Activated T-helper 17 cell treated with anti-CD3 and anti-CD28 coated beads, Interleukin-2, amount 50 U/mL, for 72 hours (primary cell): ENCODE data around the gene AHNAK2. TPM values are rescaled to one million over a fixed set of nuclear protein-coding genes. Genes with fewer than 3 reads are reported as not detected.
"Not testable (repeated sequence)": the region's sequence is repeated elsewhere in the genome, so short reads cannot be mapped to it uniquely, and the experiment has no call there.

Experiments
- ATAC-seq: fragments of 150-1000 bp; cut with Tn5 transposase; replicated peaks from 2 replicates; pipeline ENCODE4 v1.10.0; 2021; ENCODE audit warnings: mild to moderate bottlenecking, moderate library complexity
- H3K27ac Mint-ChIP-seq: one replicate; pipeline ENCODE4 v1.8.0; 2022; ENCODE audit warnings: mixed read lengths
- H3K27me3 Mint-ChIP-seq: one replicate; pipeline ENCODE4 v1.8.0; 2022; ENCODE audit warnings: mixed read lengths
- H3K36me3 Mint-ChIP-seq: one replicate; pipeline ENCODE4 v1.8.0; 2022; ENCODE audit warnings: low read depth, mild to moderate bottlenecking, mixed read lengths
- H3K4me1 Mint-ChIP-seq: one replicate; pipeline ENCODE4 v1.8.0; 2022; ENCODE audit warnings: mixed read lengths
- H3K4me3 Mint-ChIP-seq: one replicate; pipeline ENCODE4 v1.8.0; 2022; ENCODE audit warnings: mild to moderate bottlenecking, mixed read lengths
- H3K9me3 Mint-ChIP-seq: one replicate; pipeline ENCODE4 v1.8.0; 2022; ENCODE audit warnings: mixed read lengths
- total RNA-seq, 2 donors: library from RNA; stranded (reverse); gene quantifications; one replicate each; pipeline ENCODE4 v1.2.3, GENCODE V29; 2022

Gene AHNAK2
- total RNA-seq, 2 donors from 2014 or later = 0.05 to 0.06 TPM

DNA sequence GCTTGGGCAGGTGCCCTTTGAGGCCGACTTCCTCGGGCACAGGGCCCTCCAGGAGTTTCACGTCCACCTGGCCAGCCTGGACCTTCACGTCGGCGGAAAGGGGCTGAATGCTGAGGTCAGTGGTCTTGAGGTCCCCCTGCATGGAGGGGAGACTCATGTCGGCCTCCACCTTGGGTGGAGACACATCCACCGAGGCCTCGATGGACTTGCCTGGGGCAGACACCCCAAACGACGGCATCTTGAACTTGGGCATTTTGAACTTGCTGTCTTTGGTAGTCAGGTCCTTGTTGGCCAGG, 29.5 kb downstream of the AHNAK2 start:
- H3K4me3 Mint-ChIP-seq = no peak overlapping the region
- no peaks in the 10 kb centered on the region for H3K4me1 Mint-ChIP-seq
- no peaks in the 10 kb centered on the region for H3K9me3 Mint-ChIP-seq
- no peak overlapping the region for H3K27ac Mint-ChIP-seq
- no peak for ATAC-seq
- H3K36me3 Mint-ChIP-seq = no peaks in the 10 kb centered on the region
- peaks cover 5% of the 10 kb centered on the region for H3K27me3 Mint-ChIP-seq

GRCh38 chr14:104947881-104948735, 30.1 kb downstream of the AHNAK2 start:
- not testable (repeated sequence) for H3K4me1 Mint-ChIP-seq, H3K9me3 Mint-ChIP-seq, H3K27ac Mint-ChIP-seq, H3K4me3 Mint-ChIP-seq, H3K27me3 Mint-ChIP-seq, H3K36me3 Mint-ChIP-seq, ATAC-seq

GRCh38 chr14:104947201-104947600, 31.0 kb downstream of the AHNAK2 start:
- not testable (repeated sequence) for H3K4me3 Mint-ChIP-seq, H3K4me1 Mint-ChIP-seq, H3K27me3 Mint-ChIP-seq, H3K9me3 Mint-ChIP-seq, H3K27ac Mint-ChIP-seq, H3K36me3 Mint-ChIP-seq, ATAC-seq

DNA sequence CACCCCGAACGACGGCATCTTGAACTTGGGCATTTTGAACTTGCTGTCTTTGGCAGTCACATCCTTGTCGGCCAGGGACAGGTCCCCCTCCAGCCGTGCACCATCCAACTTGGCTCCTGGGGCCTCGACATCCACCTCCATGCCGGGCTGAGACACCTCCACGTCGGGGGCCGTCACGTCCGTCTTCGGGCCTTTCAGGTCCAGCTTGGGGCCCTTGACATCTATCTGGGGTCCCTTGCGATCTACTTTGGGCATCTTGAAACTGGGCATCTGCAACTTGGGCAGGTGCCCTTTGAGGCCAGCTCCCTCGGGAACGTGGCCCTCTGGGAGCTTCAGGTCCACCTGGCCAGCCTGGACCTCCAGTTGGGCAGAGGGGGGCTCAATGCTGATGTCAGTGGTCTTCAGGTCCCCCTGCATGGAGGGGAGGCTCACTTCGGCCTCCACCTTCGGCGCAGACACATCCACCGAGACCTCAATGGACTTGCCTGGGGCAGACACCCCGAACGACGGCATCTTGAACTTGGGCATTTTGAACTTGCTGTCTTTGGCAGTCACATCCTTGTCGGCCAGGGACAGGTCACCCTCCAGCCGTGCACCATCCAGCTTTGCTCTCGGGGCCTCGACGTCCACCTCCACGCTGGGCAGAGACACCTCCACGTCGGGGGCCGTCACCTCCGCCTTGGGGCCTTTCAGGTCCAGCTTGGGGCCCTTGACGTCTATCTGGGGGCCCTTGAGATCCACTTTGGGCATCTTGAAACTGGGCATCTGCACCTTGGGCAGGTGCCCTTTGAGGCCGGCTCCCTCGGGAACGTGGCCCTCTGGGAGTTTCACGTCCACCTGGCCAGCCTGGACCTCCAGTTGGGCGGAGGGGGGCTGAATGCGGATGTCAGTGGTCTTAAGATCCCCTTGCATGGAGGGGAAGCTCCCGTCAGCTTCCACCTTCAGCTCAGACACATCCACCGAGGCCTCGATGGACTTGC, 31.9 kb downstream of the AHNAK2 start:
- not testable (repeated sequence) for H3K9me3 Mint-ChIP-seq, H3K27ac Mint-ChIP-seq, ATAC-seq, H3K36me3 Mint-ChIP-seq, H3K27me3 Mint-ChIP-seq, H3K4me1 Mint-ChIP-seq, H3K4me3 Mint-ChIP-seq

DNA sequence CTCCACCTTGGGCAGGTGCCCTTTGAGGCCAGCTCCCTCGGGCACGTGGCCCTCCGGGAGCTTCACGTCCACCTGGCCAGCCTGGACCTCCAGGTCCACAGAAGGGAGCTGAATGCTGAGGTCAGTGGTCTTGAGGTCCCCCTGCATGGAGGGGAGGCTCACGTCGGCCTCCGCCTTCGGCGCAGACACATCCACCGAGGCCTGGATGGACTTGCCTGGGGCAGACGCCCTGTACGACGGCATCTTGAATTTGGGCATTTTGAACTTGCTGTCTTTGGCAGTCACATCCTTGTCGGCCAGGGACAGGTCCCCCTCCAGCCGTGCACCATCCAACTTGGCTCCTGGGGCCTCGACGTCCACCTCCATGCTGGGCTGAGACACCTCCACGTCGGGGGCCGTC, 32.9 kb downstream of the AHNAK2 start:
- H3K4me3 Mint-ChIP-seq, H3K27me3 Mint-ChIP-seq, H3K9me3 Mint-ChIP-seq, H3K4me1 Mint-ChIP-seq, H3K36me3 Mint-ChIP-seq, ATAC-seq, H3K27ac Mint-ChIP-seq: not testable (repeated sequence)

GRCh38 chr14:104944436-104945205, 33.6 kb downstream of the AHNAK2 start:
- H3K9me3 Mint-ChIP-seq, H3K27me3 Mint-ChIP-seq, H3K27ac Mint-ChIP-seq, H3K36me3 Mint-ChIP-seq, H3K4me3 Mint-ChIP-seq, H3K4me1 Mint-ChIP-seq, ATAC-seq: not testable (repeated sequence)

DNA sequence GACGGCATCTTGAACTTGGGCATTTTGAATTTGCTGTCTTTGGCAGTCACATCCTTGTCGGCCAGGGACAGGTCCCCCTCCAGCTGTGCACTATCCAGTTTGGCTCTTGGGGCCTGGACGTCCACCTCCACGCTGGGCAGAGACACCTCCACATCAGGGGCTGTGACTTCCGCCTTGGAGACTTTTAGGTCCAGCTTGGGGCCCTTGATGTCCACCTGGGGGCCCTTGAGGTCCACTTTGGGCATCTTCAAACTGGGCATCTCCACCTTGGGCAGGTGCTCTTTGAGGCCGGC, 34.2 kb downstream of the AHNAK2 start:
- not testable (repeated sequence) for H3K9me3 Mint-ChIP-seq, ATAC-seq, H3K27me3 Mint-ChIP-seq, H3K4me3 Mint-ChIP-seq, H3K36me3 Mint-ChIP-seq, H3K27ac Mint-ChIP-seq, H3K4me1 Mint-ChIP-seq

- not testable (repeated sequence) for H3K36me3 Mint-ChIP-seq, H3K27me3 Mint-ChIP-seq, H3K27ac Mint-ChIP-seq, H3K9me3 Mint-ChIP-seq, ATAC-seq, H3K4me3 Mint-ChIP-seq, H3K4me1 Mint-ChIP-seq
Measured at GRCh38 chr14:104943216-104944015, 34.8 kb downstream of the AHNAK2 start.

DNA sequence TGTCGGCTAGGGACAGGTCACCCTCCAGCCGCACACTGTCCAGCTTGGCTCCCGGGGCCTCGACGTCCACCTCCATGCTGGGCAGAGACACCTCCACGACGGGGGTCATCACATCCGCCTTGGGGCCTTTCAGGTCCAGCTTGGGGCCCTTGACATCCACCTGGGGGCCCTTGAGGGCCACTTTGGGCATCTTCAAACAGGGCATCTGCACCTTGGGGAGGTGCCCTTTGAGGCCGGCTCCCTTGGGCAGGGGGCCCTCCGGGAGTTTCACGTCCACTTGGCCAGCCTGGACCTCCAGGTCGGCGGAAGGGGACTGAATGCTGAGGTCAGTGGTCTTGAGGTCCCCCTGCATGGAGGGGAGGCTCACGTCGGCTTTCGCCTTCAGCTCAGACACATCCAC, 35.6 kb downstream of the AHNAK2 start:
- no peaks in the 10 kb centered on the region for H3K9me3 Mint-ChIP-seq
- no peaks in the 10 kb centered on the region for H3K36me3 Mint-ChIP-seq
- H3K4me3 Mint-ChIP-seq = no peak overlapping the region
- H3K4me1 Mint-ChIP-seq = no peaks in the 10 kb centered on the region
- H3K27me3 Mint-ChIP-seq = peaks cover 4% of the 10 kb centered on the region
- no peak for ATAC-seq
- H3K27ac Mint-ChIP-seq = no peak overlapping the region

DNA sequence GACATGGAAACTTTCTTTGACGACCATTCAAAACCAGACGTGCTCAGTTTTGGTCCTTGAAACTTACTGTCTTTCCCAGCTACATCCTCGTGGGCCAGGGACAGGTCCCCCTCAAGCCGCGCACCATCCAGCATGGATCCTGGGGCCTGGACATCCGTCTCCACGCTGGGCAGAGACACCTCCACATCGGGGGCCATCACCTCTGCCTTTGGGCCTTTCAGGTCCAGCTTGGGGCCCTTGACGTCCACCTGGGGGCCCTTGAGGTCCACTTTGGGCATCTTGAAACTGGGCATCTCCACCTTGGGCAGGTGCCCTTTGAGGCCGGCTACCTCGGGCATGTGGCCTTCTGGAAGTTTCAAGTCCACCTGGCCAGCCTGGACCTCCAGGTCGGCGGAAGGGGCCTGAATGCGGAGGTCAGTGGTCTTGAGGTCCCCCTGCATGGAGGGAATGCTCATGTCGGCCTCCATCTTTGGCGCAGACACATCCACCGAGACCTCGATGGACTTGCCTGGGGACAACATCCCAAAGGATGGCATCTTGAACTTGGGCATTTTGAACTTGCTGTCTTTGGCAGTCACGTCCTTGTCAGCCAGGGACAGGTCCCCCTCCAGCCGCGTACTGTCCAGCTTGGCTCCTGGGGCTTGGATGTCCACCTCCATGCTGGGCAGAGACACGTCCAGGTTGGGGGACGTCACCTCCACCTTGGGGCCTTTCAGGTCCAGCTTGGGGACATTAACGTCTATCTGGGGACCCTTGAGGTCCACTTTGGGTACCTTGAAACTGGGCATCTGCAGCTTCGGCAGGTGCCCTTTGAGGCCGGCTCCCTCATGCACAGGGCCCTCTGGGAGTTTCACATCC, 36.4 kb downstream of the AHNAK2 start:
- ATAC-seq = no peak
- no peaks in the 10 kb centered on the region for H3K4me1 Mint-ChIP-seq
- H3K9me3 Mint-ChIP-seq = no peaks in the 10 kb centered on the region
- peaks cover 4% of the 10 kb centered on the region for H3K27me3 Mint-ChIP-seq
- H3K27ac Mint-ChIP-seq = no peak overlapping the region
- H3K36me3 Mint-ChIP-seq = no peaks in the 10 kb centered on the region
- H3K4me3 Mint-ChIP-seq = no peak overlapping the region

GRCh38 chr14:104940526-104941150, 37.5 kb downstream of the AHNAK2 start:
- Mint-ChIP-seq H3K27ac (no peak overlapping the region), H3K9me3 (no peaks in the 10 kb centered on the region), H3K4me3 (no peak overlapping the region), H3K4me1 (no peaks in the 10 kb centered on the region), H3K27me3 (peaks cover 4% of the 10 kb centered on the region), H3K36me3 (no peaks in the 10 kb centered on the region)
- no peak for ATAC-seq

- Mint-ChIP-seq H3K9me3 (no peaks in the 10 kb centered on the region), H3K4me1 (no peaks in the 10 kb centered on the region), H3K27ac (no peak overlapping the region), H3K27me3 (peaks cover 4% of the 10 kb centered on the region), H3K4me3 (no peak overlapping the region), H3K36me3 (no peaks in the 10 kb centered on the region)
- no peak for ATAC-seq
Measured at GRCh38 chr14:104939666-104940410, 38.3 kb downstream of the AHNAK2 start.
